HG02981 (cell line): Measurements from ENCODE around the gene UBR1.
"Not testable (repeated sequence)": the region's sequence is repeated elsewhere in the genome, so short reads cannot be mapped to it uniquely, and the experiment has no call there.

Experiments
- ATAC-seq: cut with Tn5 transposase; IDR thresholded peaks from one replicate; pipeline ENCODE4 v1.9.1; 2021; ENCODE audit warnings: mild to moderate bottlenecking, moderate library complexity; ENCODE audit not compliant: unreplicated experiment

Gene UBR1

GRCh38 chr15:43067717-43068461 lies 37.9 kb downstream of the UBR1 start:
- ATAC-seq, result no peak

- ATAC-seq, result no peak
These were observed 49.1 kb downstream of the UBR1 start for GRCh38 chr15:43056696-43057095.

DNA sequence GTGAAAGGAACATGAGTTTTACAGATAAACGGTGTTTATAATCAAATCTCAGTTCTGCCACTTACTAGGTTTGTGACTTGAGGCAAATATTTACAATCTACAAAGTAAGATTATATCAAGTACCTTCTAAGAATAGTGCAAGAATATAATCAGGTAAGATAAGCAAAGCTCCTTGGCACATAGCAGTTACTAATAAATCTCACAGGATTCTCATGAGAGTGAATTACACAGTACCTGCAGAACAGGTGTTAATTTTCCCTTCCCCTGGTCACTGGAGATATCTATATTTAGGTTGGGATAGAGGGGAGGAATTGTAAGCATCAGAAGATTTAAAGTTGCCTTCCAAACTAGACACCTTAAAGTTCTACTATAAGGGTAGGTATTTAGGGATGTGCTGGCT lies 53.0 kb downstream of the UBR1 start:
- no peak for ATAC-seq

GRCh38 chr15:43048935-43049334 lies 56.9 kb downstream of the UBR1 start:
- no peak for ATAC-seq

DNA sequence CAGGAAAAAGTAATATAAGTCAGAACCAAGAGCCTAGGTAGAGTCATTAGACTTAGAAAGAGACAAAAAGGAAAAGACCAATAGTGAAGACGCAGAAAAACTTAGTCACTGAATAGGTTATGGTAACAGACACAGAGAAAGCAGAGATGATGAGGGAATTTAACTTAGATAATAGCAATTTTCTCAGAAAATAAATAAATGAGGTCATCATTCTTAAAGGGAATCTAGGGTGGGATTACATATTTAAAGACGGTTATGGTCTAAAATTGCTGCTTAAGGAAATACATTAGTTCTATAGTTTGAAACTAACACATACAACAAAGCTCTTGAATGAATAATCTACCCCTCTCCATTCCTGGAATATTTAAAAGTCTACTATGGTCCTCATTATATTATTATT lies 59.4 kb downstream of the UBR1 start:
- ATAC-seq, result no peak

DNA sequence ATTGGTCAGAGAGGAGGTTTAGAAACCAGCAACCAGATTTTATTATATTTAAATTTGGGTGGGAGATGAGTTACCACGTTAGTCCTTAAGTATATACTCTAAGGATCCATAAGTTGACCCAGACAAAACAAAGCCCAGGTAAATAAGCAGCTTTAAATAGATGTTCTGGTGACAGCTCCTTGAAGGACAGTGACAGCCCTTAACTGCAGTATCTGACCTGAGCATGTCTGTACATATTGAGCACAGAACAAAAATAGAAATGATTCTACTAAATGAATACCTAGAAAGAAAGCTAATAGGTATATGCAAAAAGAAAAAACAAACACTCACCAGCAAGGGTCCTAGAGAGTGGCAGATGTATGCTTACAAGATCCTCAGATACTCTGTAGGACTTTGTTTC lies 63.0 kb downstream of the UBR1 start:
- no peak for ATAC-seq

DNA sequence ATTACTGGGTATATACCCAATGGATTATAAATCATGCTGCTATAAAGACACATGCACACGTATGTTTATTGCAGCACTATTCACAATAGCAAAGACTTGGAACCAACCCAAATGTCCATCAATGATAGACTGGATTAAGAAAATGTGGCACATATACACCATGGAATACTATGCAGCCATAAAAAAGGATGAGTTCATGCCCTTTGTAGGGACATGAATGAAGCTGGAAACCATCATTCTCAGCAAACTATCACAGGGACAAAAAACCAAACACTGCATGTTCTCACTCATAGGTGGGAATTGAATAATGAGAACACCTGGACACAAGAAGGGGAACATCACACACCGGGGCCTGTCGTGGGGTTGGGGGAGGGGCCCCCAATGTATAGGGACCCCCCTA lies 64.8 kb downstream of the UBR1 start:
- ATAC-seq, result not testable (repeated sequence)

GRCh38 chr15:43035240-43035639 lies 70.6 kb downstream of the UBR1 start:
- not testable (repeated sequence) for ATAC-seq

GRCh38 chr15:43029476-43029875 lies 76.4 kb downstream of the UBR1 start:
- ATAC-seq, result no peak

DNA sequence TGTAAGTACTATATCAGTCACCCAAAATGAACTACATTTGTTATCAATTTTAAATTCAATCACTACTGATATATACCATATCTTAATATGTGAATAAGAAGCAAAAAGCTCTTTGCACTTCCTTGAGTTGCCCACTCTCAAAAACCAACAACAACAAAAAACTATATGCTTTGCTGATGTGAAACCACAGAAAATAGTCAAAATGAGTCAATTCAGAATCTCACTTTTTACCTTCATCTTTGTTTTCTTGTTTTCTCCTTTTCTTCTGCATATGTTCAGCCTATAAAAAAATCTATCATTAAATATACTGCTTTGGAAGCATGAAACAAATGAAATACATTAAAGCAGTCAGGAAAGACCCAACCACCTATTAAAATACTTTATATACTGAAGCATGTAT lies 80.7 kb downstream of the UBR1 start:
- no peak for ATAC-seq

DNA sequence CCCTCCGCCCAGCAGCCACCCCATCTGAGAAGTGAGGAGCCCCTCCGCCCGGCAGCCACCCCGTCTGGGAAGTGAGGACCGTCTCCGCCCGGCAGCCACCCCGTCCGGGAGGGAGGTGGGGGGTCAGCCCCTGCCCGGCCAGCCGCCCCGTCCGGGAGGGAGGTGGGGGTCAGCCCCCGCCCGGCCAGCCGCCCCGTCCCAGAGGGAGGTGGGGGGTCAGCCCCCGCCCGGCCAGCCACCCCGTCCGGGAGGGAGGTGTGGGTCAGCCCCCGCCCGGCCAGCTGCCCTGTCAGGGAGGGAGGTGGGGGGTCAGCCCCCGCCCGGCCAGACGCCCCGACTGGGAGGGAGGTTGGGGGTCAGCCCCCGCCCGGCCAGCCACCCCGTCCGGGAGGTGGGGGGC lies 91.2 kb downstream of the UBR1 start:
- ATAC-seq, result not testable (repeated sequence)

GRCh38 chr15:43009206-43009605 lies 96.6 kb downstream of the UBR1 start:
- ATAC-seq, result no peak

DNA sequence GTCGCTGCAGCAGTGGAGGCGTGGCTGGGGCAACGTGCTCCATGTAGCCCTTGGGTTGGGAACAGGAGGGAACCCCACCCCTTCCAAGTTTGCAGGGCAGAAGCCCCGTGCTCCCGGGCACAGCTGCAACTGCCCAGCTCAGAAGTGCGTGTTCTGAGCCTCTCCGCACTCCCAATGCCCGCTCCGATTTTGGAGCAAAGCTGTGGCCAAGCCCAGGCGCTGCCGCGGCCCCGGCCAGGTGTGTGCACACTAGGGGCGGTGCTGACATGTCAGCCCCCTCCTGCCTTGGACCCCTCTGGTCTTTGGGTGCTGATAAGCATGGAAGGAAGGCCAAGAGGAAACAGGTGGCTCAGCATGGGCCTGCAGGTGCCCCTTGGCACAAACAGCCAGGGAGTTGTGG lies 97.7 kb downstream of the UBR1 start:
- ATAC-seq, result no peak

DNA sequence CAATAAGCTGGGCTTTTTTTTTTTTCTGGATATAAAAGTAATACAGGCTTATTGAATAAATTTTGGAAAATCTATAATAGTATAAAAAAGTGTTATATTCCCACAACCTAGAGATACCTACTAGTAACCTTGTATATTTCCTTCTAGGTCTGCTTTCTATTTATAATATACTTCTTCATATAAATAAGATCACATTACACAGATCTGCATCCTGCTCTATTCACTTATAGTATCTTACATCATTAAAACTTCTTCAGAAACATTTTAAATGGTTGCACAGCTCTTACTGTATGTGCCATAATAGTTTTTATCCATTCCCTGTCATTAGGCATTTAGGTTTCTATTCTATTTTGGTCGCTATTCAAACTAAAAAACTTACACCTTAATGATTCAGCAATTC lies 98.3 kb downstream of the UBR1 start:
- ATAC-seq, result no peak

GRCh38 chr15:43006991-43007390 lies 98.8 kb downstream of the UBR1 start:
- no peak for ATAC-seq

- not testable (repeated sequence) for ATAC-seq
These were observed 100.8 kb downstream of the UBR1 start for GRCh38 chr15:43004886-43005595.

- ATAC-seq, result no peak
These were observed 106.5 kb downstream of the UBR1 start for GRCh38 chr15:42999201-42999779.

DNA sequence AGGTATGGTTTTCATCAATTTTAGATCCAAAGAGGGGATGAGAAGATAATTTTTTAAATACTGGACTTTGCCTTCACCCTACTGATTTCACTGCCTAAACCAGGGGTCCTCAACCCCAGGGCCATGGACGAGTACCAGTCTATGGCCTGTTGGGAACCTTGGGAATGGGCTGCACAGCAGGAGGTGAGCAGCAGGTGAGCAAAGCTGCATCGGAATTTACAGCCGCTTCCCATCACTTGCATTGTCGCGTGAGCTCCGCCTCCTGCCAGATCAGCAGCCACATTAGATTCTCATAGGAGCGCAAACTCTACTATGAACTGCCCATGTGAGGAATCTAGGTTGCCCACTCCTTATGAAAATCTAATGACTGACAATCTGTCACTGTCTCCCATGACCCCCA lies 109.0 kb downstream of the UBR1 start:
- no peak for ATAC-seq

- ATAC-seq, result no peak
These were observed 111.3 kb downstream of the UBR1 start for GRCh38 chr15:42994546-42994945.

- ATAC-seq, result no peak
These were observed 113.2 kb downstream of the UBR1 start for GRCh38 chr15:42992626-42993025.

- no peak for ATAC-seq
These were observed 119.0 kb downstream of the UBR1 start for GRCh38 chr15:42986693-42987342.
